ENCODE data around the gene SDSL.

The SDSL gene

GRCh38 chr12:113422886-113423669 lies 898 bp downstream of the SDSL start:
- no peak for DNase-seq

GRCh38 chr12:113424456-113424855 lies 2.3 kb downstream of the SDSL start:
- DNase-seq = no peak

GRCh38 chr12:113424915-113425823 lies 3.0 kb downstream of the SDSL start:
- peak; percentile 16 for DNase-seq

- DNase-seq = no peak
These were observed 3.8 kb downstream of the SDSL start for GRCh38 chr12:113425960-113426453.

- no peak for DNase-seq
These were observed 5.7 kb downstream of the SDSL start for GRCh38 chr12:113427882-113428281.

- no peak for DNase-seq
These were observed 6.3 kb downstream of the SDSL start for GRCh38 chr12:113428482-113428881.

GRCh38 chr12:113432986-113433385 lies 10.8 kb downstream of the SDSL start:
- no peak for DNase-seq

- no peak for DNase-seq
These were observed 13.2 kb downstream of the SDSL start for GRCh38 chr12:113435367-113435766.

- DNase-seq = no peak
These were observed 14.4 kb downstream of the SDSL start for GRCh38 chr12:113436586-113436985.

GRCh38 chr12:113436993-113437728 lies 15.0 kb downstream of the SDSL start:
- no peak for DNase-seq

GRCh38 chr12:113437729-113438100 lies 15.5 kb downstream of the SDSL start:
- DNase-seq = no peak

GRCh38 chr12:113438523-113439300 lies 16.5 kb downstream of the SDSL start:
- DNase-seq = no peak

- no peak for DNase-seq
These were observed 17.1 kb downstream of the SDSL start for GRCh38 chr12:113439301-113439597.

GRCh38 chr12:113439606-113440030 lies 17.4 kb downstream of the SDSL start:
- peak; percentile 62 for DNase-seq

GRCh38 chr12:113440336-113440735 lies 18.2 kb downstream of the SDSL start:
- DNase-seq = no peak

- peak; percentile 50 for DNase-seq
These were observed 19.0 kb downstream of the SDSL start for GRCh38 chr12:113440947-113441782.

GRCh38 chr12:113443030-113443539 lies 20.9 kb downstream of the SDSL start:
- DNase-seq = no peak

GRCh38 chr12:113445544-113446171 lies 23.5 kb downstream of the SDSL start:
- no peak for DNase-seq

- DNase-seq = peak; percentile 9
These were observed 26.7 kb downstream of the SDSL start for GRCh38 chr12:113448873-113449272.

GRCh38 chr12:113449299-113449698 lies 27.1 kb downstream of the SDSL start:
- no peak for DNase-seq

GRCh38 chr12:113449839-113450238 lies 27.7 kb downstream of the SDSL start:
- DNase-seq = no peak
